ENCODE measurements around the gene E2F3. TPM values are rescaled to one million over a fixed set of nuclear protein-coding genes. Genes with fewer than 3 reads are reported as not detected.

The E2F3 gene
- total RNA-seq, 1 donor from 2014 or later = 27.4 TPM

- DNase-seq (ENCODE audit: low read depth) = peak; percentile 85
- H3K27me3 Mint-ChIP-seq (ENCODE audit: low read depth, unreplicated experiment) = no peaks in the 10 kb centered on the region
- Histone ChIP-seq H3K4me2 (ENCODE audit: low read length) (no peak overlapping the region), H4K20me1 (ENCODE audit: insufficient read depth, low read length) (peaks cover 30% of the 10 kb centered on the region), H3K4me1 (ENCODE audit: insufficient read depth, low read length) (no peaks in the 10 kb centered on the region), H3K9ac (ENCODE audit: low read length) (no peak overlapping the region), H3K27me3 (ENCODE audit: insufficient read depth, low read length) (no peaks in the 10 kb centered on the region), H3K36me3 (ENCODE audit: insufficient read depth, low read length) (peaks cover 55% of the 10 kb centered on the region), H3K9me3 (ENCODE audit: insufficient read depth, low read depth, low read length) (no peaks in the 10 kb centered on the region), H2AFZ (ENCODE audit: low read depth, low read length) (no peak overlapping the region), H3K79me2 (ENCODE audit: insufficient read depth, low read length) (peaks cover 6% of the 10 kb centered on the region), H3K27ac (ENCODE audit: low read depth, low read length) (no peak overlapping the region), H3K4me3 (ENCODE audit: insufficient read depth, low read depth, low read length) (no peak overlapping the region)
- FAIRE-seq = no peak
- peaks cover 30% of the 10 kb centered on the region for H3K36me3 Mint-ChIP-seq (ENCODE audit: low read depth, unreplicated experiment)
- H3K27ac Mint-ChIP-seq (ENCODE audit: unreplicated experiment) = no peak overlapping the region
- no peaks in the 10 kb centered on the region for H3K9me3 Mint-ChIP-seq (ENCODE audit: unreplicated experiment)
- H3K4me1 Mint-ChIP-seq (ENCODE audit: low read depth, unreplicated experiment) = peaks cover 14% of the 10 kb centered on the region
- H3K4me3 Mint-ChIP-seq (ENCODE audit: unreplicated experiment) = no peak overlapping the region
- TF ChIP-seq CTCF (IDR thresholded peaks at IDR 0.05; ENCODE audit: insufficient read depth, low read depth, low read length) (no peak), EZH2 (IDR thresholded peaks at IDR 0.05; ENCODE audit: insufficient read depth, low read length) (no peak)
These were observed 86.1 kb downstream of the E2F3 start for GRCh38 chr6:20487669-20488375.

GRCh38 chr6:20490591-20490990 is 88.9 kb downstream of the E2F3 start:
- H3K9ac ChIP-seq (ENCODE audit: low read length) = no peak overlapping the region
- H3K9me3 Mint-ChIP-seq (ENCODE audit: unreplicated experiment) = no peaks in the 10 kb centered on the region
- H3K4me1 ChIP-seq (ENCODE audit: insufficient read depth, low read length) = no peaks in the 10 kb centered on the region
- no peak overlapping the region for H3K27ac Mint-ChIP-seq (ENCODE audit: unreplicated experiment)
- H4K20me1 ChIP-seq (ENCODE audit: insufficient read depth, low read length) = peaks cover 21% of the 10 kb centered on the region
- no peak for FAIRE-seq
- TF ChIP-seq CTCF (IDR thresholded peaks at IDR 0.05; ENCODE audit: insufficient read depth, low read depth, low read length) = no peak
- no peak for TF ChIP-seq EZH2 (IDR thresholded peaks at IDR 0.05; ENCODE audit: insufficient read depth, low read length)
- no peak overlapping the region for H3K4me3 Mint-ChIP-seq (ENCODE audit: unreplicated experiment)
- no peak overlapping the region for H3K27ac ChIP-seq (ENCODE audit: low read depth, low read length)
- no peak for DNase-seq (ENCODE audit: low read depth)
- H3K27me3 ChIP-seq (ENCODE audit: insufficient read depth, low read length) = no peaks in the 10 kb centered on the region
- no peaks in the 10 kb centered on the region for H3K9me3 ChIP-seq (ENCODE audit: insufficient read depth, low read depth, low read length)
- H2AFZ ChIP-seq (ENCODE audit: low read depth, low read length) = no peak overlapping the region
- peaks cover 44% of the 10 kb centered on the region for H3K36me3 ChIP-seq (ENCODE audit: insufficient read depth, low read length)
- no peak overlapping the region for H3K4me2 ChIP-seq (ENCODE audit: low read length)
- H3K4me1 Mint-ChIP-seq (ENCODE audit: low read depth, unreplicated experiment) = peaks cover 14% of the 10 kb centered on the region
- no peak overlapping the region for H3K4me3 ChIP-seq (ENCODE audit: insufficient read depth, low read depth, low read length)
- peaks cover 22% of the 10 kb centered on the region for H3K36me3 Mint-ChIP-seq (ENCODE audit: low read depth, unreplicated experiment)
- peaks cover 7% of the 10 kb centered on the region for H3K79me2 ChIP-seq (ENCODE audit: insufficient read depth, low read length)
- no peaks in the 10 kb centered on the region for H3K27me3 Mint-ChIP-seq (ENCODE audit: low read depth, unreplicated experiment)

- H3K4me3 Mint-ChIP-seq (ENCODE audit: unreplicated experiment) = no peak overlapping the region
- Histone ChIP-seq H4K20me1 (ENCODE audit: insufficient read depth, low read length) (peaks cover 21% of the 10 kb centered on the region), H3K27ac (ENCODE audit: low read depth, low read length) (no peak overlapping the region), H3K79me2 (ENCODE audit: insufficient read depth, low read length) (peaks cover 7% of the 10 kb centered on the region), H3K9ac (ENCODE audit: low read length) (no peak overlapping the region), H3K9me3 (ENCODE audit: insufficient read depth, low read depth, low read length) (no peaks in the 10 kb centered on the region), H2AFZ (ENCODE audit: low read depth, low read length) (no peak overlapping the region), H3K4me3 (ENCODE audit: insufficient read depth, low read depth, low read length) (no peak overlapping the region), H3K4me1 (ENCODE audit: insufficient read depth, low read length) (no peaks in the 10 kb centered on the region), H3K36me3 (ENCODE audit: insufficient read depth, low read length) (peaks cover 40% of the 10 kb centered on the region), H3K4me2 (ENCODE audit: low read length) (no peak overlapping the region), H3K27me3 (ENCODE audit: insufficient read depth, low read length) (no peaks in the 10 kb centered on the region)
- no peaks in the 10 kb centered on the region for H3K27me3 Mint-ChIP-seq (ENCODE audit: low read depth, unreplicated experiment)
- no peak for TF ChIP-seq CTCF (IDR thresholded peaks at IDR 0.05; ENCODE audit: insufficient read depth, low read depth, low read length)
- no peak for TF ChIP-seq EZH2 (IDR thresholded peaks at IDR 0.05; ENCODE audit: insufficient read depth, low read length)
- no peak for DNase-seq (ENCODE audit: low read depth)
- no peak for FAIRE-seq
- peaks cover 8% of the 10 kb centered on the region for H3K4me1 Mint-ChIP-seq (ENCODE audit: low read depth, unreplicated experiment)
- H3K27ac Mint-ChIP-seq (ENCODE audit: unreplicated experiment) = no peak overlapping the region
- H3K9me3 Mint-ChIP-seq (ENCODE audit: unreplicated experiment) = no peaks in the 10 kb centered on the region
- H3K36me3 Mint-ChIP-seq (ENCODE audit: low read depth, unreplicated experiment) = peaks cover 15% of the 10 kb centered on the region
These were observed 90.4 kb downstream of the E2F3 start for GRCh38 chr6:20492099-20492498.

Measured in astrocyte (in vitro differentiated cells and primary cell).